ENCODE results near the gene ULK2.
A peak's percentile ranks its signal among the peaks of the same experiment; 100 is the strongest.
"Not testable (repeated sequence)": the region's sequence is repeated elsewhere in the genome, so short reads cannot be mapped to it uniquely, and the experiment has no call there.

ULK2 gene

DNA sequence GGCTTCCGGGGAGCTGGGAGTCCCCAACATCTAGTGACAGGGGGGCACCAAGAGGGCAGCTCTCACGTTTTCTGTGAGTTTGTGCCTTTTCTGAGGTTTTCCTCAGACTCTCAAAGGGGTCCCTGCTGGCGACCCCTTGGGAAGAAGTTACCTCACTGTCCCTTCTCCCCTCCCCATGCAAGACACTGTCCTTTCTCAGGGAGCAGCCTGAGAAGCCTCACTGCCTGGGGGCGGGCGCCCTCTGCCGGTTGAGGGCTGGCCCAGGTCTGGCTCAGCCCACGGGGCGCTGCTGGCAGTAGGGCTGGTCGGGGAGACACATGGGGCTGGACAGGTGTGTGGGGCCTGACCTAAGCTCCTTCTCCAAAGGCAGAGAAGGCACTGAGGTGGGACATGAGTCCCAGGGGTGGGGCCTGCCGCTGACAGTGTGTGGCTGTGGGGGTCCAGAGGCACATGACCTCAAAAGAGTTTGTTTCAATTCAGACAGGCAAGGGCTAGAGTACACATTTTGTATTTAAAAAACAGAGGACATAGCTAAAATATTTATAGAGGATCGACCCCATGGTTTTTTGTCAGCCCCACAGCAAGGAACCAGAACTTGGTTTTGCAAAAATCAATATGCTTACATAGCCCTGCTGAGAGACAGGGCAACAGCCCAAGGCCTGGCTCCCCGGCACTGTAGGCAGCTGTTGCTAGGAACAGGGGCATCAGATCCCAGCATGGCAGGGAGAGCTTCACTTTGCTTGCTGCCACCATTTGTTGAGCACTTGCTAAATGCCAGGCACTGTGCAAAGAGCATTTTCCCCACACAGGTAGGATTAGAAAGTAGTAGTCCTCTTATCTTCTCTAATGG, 101.1 kb downstream of the ULK2 start:
- TF ChIP-seq, protein P1, sequence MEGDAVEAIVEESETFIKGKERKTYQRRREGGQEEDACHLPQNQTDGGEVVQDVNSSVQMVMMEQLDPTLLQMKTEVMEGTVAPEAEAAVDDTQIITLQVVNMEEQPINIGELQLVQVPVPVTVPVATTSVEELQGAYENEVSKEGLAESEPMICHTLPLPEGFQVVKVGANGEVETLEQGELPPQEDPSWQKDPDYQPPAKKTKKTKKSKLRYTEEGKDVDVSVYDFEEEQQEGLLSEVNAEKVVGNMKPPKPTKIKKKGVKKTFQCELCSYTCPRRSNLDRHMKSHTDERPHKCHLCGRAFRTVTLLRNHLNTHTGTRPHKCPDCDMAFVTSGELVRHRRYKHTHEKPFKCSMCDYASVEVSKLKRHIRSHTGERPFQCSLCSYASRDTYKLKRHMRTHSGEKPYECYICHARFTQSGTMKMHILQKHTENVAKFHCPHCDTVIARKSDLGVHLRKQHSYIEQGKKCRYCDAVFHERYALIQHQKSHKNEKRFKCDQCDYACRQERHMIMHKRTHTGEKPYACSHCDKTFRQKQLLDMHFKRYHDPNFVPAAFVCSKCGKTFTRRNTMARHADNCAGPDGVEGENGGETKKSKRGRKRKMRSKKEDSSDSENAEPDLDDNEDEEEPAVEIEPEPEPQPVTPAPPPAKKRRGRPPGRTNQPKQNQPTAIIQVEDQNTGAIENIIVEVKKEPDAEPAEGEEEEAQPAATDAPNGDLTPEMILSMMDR (IDR thresholded peaks at IDR 0.05; ENCODE audit: insufficient read depth, low read length, missing control alignments): peak; percentile 100
- POLR2A ChIA-PET: no interaction called here
- DNase-seq (ENCODE audit: low read depth, low spot score): no peak

DNA sequence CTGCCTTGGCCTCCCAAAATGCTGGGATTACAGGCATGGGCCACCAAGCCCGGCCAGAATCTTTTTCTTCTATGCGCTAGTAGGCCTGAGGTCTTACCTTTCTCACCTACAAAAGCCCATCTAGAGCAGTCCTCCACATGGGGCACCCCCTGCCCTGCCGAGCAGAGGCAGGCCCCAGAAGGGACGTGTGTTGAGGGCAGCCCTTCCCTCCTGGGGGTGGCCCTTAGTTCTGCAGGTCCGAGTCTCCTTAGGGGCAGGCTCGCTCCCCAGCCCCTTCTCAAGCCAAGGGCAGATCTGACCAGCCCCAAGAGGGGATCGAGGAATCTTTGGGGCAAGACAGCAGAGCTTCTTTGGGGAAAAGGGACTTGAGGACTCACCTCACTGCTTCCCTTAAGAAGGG, 101.7 kb downstream of the ULK2 start:
- H3K4me3 ChIP-seq (ENCODE audit: low read depth, low read length): no peak overlapping the region
- no peak for DNase-seq (ENCODE audit: low read depth, low spot score)
- CTCF ChIA-PET: interaction anchor here (0.7 to 15.3 kb wide), 26 partner anchors 13 to 434 kb away, joined by 3 to 315 read pairs (median 6); partner anchors contain the start of genes ALDH3A1, ALDH3A2 and B9D1
- TF ChIP-seq, protein P1 (IDR thresholded peaks at IDR 0.05; ENCODE audit: insufficient read depth, low read length, missing control alignments): no peak
- POLR2A ChIA-PET: no interaction called here

More for the DNA sequence above, 101.1 kb downstream of the ULK2 start:
- H3K4me3 ChIP-seq (ENCODE audit: low read depth, low read length): no peak overlapping the region
- CTCF ChIA-PET: interaction anchor here (0.7 to 15.3 kb wide), 37 partner anchors 13 to 434 kb away, joined by 3 to 315 read pairs (median 4); partner anchors contain the start of genes ALDH3A1, ALDH3A2, B9D1 and MAPK7

DNA sequence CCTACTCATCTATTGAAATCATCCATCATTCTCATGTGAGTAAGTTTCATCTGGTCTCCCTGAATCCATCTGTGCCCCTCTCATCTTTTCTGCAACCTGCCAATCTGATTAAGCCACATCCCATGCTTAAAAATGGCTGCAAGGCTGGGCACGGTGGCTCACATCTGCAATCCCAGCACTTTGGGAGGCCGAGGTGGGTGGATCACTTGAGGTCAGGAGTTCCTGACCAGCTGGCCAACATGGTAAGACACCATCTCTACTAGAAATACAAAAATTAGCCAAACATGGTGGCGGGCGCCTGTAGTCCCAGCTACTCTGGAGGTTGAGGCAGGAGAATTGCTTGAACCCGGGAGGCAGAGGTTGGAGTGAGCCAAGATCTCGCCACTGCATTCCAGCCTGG, 103.7 kb downstream of the ULK2 start:
- CTCF ChIA-PET: interaction anchor here (0.7 to 15.3 kb wide), 14 partner anchors 14 to 441 kb away, joined by 3 to 315 read pairs (median 10); partner anchors contain the start of genes ALDH3A1, B9D1 and MAPK7
- POLR2A ChIA-PET; DNase-seq (ENCODE audit: low read depth, low spot score); H3K4me3 ChIP-seq (ENCODE audit: low read depth, low read length): not testable (repeated sequence)

DNA sequence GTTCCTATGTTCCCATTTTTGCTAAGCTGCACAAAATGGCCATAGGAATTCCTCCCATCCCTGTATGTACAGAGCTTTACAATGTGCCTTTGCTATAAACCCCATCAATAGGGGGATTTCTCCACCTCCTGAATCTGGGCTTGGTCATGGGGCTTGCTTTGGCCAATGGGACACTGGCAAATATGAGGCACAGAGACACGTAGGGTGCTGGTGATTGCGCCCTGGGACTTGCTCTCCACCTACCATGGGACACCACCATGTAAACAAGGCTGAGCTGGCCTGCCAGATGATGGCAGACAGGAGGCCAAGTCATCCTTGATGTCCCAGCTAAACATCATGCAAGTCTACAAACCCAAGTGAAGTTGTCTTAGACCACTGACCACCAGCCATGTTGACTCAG, 104.3 kb downstream of the ULK2 start:
- H3K4me3 ChIP-seq (ENCODE audit: low read depth, low read length): no peak overlapping the region
- TF ChIP-seq, protein P1 (IDR thresholded peaks at IDR 0.05; ENCODE audit: insufficient read depth, low read length, missing control alignments): no peak
- DNase-seq (ENCODE audit: low read depth, low spot score): no peak
- ChIA-PET POLR2A (no interaction called here), CTCF (interaction anchor here (0.8 to 15.3 kb wide), 28 partner anchors 8 to 468 kb away, joined by 3 to 315 read pairs (median 4); partner anchors contain the start of genes ALDH3A1, ALDH3A2 and B9D1)

DNA sequence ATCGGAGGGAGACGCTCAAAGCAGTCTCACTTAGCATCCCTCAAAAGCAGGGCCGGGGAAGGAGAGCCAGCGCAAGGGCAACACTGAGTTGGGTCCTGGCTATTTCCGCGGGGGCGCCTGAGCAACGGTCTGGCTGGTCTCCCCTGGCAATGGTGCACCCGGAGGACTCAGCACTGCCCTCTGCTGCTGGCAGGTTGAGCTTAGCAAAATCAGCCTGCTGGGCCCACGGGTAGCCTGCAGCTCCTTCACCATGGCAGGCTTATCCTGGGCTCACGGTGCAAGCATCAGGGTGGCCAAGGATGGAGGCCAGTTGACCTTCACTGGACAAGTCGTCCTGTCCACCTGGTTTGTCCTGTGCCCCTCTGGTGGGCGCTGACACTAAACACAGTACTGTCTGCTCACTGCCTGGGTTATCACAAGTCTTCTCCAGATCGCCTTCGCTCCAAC, 105.2 kb downstream of the ULK2 start:
- ChIA-PET POLR2A (interaction anchor here (0.7 kb wide), 2 partner anchors 397 to 400 kb away, joined by 3 read pairs; partner anchors contain the start of gene B9D1), CTCF (interaction anchor here (0.7 to 15.3 kb wide), 44 partner anchors 9 to 468 kb away, joined by 3 to 315 read pairs (median 4); partner anchors contain the start of genes ALDH3A1, ALDH3A2 and B9D1)
- no peak for DNase-seq (ENCODE audit: low read depth, low spot score)
- H3K4me3 ChIP-seq (ENCODE audit: low read depth, low read length): no peak overlapping the region
- TF ChIP-seq, protein P1 (IDR thresholded peaks at IDR 0.05; ENCODE audit: insufficient read depth, low read length, missing control alignments): peak; percentile 95

DNA sequence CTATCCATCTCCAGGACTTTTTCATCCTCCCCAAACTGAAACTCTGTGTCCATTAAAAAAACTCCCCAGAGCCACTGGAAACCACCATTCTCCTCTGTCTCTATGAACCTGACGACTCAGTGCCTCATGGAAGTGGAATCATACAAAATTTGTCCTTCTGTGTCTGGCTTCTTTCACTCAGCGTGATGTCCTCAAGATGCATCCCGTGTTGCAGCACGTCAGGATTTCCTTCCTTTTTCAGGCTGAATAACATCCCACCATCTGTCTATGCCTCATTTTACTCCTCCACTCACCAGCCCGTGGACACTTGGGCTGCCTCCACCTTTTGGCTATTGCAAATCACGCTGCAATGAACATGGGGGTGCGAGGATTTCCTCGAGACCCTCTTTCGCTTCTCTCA, 107.0 kb downstream of the ULK2 start:
- POLR2A ChIA-PET: no interaction called here
- CTCF ChIA-PET: interaction anchor here (0.7 to 15.3 kb wide), 8 partner anchors 11 to 398 kb away, joined by 3 to 315 read pairs (median 48); partner anchors contain the start of genes ALDH3A1 and B9D1
- TF ChIP-seq, protein P1 (IDR thresholded peaks at IDR 0.05; ENCODE audit: insufficient read depth, low read length, missing control alignments): no peak
- DNase-seq (ENCODE audit: low read depth, low spot score): no peak
- no peak overlapping the region for H3K4me3 ChIP-seq (ENCODE audit: low read depth, low read length)

Measured in AG04449 (cell line).